ELR (cell line): Measurements from ENCODE around the gene LGALS14.
"Not testable (repeated sequence)": the region's sequence is repeated elsewhere in the genome, so short reads cannot be mapped to it uniquely, and the experiment has no call there.

Experiments used
- DNase-seq: peaks from one replicate; pipeline ENCODE4 v3.0.0-alpha.2; 2015; ENCODE audit warnings: low read depth

LGALS14 gene, protein sequence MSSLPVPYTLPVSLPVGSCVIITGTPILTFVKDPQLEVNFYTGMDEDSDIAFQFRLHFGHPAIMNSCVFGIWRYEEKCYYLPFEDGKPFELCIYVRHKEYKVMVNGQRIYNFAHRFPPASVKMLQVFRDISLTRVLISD

DNA sequence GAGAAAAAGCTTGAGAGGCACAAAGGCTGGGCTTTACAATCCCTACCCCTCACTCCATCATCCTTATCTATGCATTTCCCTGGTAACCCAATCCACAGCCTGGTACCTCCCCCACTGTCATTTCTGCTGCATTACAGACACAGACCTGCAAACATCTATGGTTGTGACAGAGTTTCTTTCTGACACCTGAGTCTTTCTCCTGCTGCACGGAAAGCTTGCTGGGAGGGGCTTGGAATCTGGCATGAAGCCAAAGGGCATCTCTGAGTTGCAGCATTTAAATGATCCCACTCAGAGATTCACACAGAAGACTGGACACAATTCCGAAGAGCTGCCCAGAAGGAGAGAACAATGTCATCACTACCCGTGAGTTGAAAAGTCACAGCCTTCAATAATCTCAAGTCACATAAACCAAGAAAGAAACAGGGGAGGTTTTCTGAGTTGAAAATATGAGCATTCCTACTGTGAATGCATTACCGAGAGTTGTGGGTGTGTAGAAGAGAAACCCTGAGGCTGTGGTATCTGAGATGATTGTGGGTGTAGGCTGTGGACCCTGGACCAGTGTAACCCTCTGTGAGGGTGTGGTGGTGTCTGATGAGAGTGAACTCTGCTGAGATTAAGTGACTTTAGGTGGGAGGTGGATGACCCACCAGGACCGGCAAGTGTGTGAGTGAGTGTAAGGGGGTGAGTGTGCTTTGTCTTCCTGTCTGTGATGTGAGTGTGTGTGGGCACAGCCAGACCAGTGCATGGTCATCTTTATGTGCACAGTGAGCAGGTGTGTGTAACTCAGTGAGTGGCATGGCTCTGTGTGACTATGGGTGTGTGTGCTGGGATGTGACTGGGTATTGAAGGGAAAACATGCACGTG, at the start of gene LGALS14:
LGALS14 (plus strand) TSS at position 301 of the 864 bp plus-strand sequence; CDS start at position 349, 48 bp downstream.
- no peak for DNase-seq

DNA sequence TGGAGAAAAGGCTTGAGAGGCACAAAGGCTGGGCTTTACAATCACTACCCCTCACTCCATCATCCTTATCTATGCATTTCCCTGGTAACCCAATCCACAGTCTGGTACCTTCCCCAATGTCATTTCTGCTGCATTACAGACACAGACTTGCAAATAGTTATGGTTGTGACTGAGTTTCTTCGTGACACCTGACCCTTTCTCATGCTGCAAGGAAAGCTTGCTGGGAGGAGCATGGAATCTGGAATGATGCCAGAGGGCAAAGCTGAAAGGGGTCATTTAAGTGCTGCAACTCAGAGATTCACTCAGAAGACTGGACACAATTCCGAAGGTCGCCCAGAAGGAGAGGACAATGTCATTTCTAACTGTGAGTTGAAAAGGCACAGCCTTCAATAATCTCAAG, 48.7 kb upstream of the LGALS14 start, which contains the start of gene LGALS16:
LGALS16 (plus strand) TSS at position 301 of the 400 bp plus-strand sequence; CDS start at position 350, 49 bp downstream.
- no peak for DNase-seq

DNA sequence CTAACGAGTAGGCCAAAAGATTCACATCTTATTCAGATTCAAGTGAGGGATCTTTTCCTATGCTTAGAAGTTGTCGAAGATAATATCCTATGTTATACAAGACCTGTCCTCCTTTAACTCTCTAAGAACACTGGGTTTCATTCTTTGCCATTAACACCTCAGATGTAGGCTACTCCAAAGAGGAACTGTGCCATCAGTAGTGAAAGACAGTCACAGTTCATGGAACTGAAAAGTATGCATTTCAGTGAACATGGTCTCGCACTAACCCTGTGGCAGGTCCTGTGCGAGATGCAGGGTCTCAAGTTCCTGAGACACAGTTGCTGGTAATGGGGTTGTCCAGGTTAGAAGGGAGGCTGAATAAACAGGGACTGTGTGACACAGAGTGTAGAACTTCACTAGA, 44.5 kb upstream of the LGALS14 start:
- DNase-seq = no peak

DNA sequence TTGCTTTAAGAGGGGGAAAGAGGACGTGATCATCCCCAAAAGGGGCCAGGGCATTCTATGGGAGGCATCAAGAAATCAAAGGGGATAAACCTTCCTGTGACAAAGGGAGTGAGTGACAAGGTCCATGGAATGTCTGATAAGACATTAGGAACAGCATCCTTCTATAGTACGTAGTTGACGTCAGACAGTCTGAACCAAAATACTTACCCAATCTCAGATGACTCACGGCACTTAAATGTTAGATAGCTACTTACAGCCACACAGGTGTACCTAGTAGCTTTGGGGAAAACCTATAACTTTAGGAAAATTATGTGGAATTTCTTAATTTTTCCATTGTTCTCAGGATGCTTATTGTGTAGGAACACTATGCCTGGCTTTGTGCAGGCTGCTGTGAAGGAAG, 43.6 kb upstream of the LGALS14 start:
- no peak for DNase-seq

DNA sequence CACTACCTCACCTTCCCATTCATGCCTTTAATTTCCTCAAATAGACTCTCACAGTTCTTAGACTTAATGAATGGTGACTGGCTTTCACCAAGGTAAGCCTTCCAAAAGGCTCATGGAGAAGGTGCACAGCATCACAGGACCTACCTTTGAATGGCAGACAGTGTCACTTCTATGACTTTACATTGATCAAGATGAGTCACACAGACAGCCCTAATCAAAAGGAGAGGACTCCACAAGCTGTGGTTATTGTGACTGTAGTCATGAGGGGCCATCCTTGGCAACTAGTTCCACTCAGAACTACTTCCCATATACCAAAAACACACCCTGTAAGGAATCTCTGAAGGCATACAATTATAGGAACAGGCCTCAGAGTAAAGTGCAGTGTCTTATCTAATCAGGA, 42.7 kb upstream of the LGALS14 start:
- no peak for DNase-seq

DNA sequence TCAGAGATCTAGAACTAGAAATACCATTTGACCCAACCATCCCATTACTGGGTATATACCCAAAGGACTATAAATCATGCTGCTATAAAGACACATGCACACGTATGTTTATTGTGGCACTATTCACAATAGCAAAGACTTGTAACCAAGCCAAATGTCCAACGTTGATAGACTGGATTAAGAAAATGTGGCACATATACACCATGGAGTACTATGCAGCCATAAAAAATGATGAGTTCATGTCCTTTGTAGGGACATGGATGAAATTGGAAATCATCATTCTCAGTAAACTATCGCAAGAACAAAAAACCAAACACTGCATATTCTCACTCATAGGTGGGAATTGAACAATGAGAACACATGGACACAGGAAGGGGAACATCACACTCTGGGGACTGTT, 34.4 kb upstream of the LGALS14 start:
- DNase-seq = not testable (repeated sequence)

DNA sequence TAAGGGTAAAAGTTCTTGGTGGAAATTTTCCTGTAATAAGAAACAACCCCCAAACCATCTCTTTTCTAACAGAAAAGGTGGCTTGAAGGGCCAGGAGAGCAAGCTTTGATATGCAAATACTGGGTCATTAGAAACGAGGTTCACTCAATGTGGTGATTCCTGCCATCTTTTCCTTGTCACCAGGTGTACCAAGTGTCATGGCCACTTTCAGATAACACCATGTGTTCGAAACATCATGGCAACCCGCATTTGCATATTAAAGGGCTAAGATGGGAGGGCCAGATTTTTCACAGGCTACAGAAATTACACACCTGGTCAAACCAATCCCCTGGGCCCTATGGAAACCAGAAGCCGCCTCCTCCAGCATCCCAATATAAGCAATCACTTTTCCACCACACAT, 33.3 kb upstream of the LGALS14 start:
- DNase-seq = no peak

DNA sequence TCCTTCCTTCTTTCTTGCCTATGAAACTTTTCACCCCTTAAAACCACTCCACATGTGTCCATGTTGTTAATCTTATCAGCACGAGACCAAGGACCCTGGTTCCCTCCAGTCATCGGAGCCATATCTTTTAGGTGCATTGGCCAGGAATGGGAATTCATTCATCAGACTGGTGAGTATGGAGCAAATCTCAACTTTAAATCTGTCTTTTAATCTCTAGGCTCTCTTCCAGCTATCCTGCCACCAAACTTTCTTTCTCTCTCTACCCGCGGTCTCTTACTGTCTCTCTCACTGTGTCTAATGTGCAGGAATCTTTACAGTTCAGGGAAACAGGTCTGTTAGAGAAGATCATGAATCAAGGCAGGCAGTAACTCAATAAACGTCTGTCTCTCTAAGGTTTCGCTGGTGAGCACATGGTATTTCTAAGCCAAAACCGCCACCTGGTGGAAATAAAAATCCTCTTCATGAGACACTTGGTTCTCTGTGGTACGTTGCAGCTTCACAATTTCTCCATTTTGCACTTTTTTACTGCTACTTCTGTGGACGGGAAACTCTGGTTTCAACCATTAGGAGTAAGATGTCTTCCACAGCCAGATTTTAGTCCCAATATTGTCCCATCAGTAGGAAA, 32.4 kb upstream of the LGALS14 start:
- DNase-seq = peak; percentile 63

DNA sequence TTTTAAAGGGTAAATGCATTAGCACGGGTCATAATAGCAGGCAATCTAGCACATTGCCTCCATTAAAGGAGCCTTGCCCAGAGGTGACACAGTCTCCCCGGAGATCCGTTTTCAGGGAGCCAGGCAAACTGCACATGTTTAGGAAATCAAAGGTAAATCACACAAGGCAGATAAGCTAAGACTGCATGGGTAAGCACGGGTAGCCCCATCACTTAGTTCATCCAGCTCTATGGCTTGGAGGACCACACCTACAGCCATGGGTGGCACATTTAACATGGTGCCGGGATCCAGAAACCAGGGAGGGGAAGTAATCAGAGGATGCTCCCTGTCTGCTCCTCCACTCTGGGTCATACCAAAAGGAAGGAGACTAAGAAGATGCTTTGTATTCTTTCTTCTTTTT, 31.8 kb upstream of the LGALS14 start:
- no peak for DNase-seq

DNA sequence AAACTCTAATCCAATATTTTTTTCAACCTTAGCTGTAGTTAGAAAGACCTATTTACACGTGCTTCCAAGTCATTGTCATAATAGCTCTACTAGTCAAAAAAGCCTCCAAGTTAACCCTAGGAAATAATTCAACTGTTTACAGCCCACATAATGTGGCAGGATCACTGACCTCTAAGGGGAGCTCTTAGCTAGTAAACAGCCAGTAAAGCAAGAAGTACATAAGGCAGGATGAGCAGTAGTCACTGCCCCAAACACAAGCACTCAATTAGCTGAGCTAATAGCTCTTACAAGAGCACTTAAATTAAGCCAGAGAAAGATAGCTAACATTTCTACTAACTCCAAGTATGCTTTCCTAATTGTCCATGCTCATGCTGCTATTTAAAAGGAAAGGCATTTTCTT, 30.4 kb upstream of the LGALS14 start:
- not testable (repeated sequence) for DNase-seq

DNA sequence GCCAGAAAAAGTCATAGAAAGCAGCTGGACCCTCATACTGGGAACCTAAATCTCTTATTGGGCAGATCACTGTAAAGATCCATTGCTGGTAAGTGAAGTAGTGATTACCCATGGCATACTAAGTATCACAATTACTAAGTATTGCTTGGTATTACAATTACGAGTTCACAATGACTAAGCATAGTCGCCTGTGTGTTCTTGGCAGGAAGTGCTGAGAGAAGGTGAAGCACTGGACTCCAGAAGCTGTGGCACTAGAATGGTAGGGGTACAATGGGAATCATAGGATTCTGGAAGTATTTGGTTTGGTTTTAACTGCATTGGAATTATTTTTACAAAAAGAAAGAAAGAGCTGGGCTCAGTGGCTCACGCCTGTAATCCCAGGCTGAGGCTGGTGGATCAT, 28.3 kb upstream of the LGALS14 start:
- DNase-seq = peak; percentile 6

DNA sequence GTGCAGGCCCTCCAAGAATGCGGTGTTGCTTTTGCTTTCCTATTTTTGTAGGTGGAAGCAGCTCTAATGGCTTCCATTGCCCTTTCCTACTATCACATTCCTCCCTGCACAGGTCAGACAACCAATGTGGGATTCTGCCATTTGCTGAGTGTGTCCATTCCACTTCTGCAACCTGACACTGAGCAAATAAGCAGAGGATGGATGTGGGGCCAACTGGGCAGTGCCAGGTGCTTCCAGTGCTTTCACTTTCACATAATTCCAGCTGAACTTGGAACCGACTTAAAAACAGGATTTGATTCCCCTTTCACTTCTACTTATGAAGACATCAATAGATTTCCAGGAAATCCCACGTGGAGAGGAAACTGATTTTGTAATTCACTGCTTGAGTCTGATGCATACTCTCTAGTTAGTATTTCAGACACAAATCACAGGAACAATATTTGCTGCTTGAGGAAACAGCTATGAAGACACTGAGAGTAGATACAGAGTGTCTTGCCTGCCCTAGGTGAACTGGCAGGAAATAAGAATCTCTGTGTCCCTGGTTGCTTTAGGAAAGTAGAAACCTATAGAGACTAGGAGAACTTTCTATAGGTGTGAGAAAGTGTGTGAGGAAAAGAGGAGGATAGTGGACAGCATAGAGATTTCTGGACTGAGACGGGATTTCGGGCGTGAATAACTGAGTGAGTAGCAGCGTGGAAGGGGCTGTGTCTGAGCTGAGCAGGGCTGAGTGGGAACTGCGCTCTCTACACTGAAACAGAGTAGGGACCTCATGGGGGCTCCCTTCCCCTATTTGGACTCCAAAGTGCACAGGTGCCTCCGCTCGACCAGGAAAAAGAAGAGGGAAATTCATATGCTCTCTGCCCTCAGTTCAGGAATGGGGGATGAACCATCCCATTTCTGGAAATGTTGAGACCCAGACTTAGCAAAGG, 26.1 kb upstream of the LGALS14 start:
- no peak for DNase-seq

DNA sequence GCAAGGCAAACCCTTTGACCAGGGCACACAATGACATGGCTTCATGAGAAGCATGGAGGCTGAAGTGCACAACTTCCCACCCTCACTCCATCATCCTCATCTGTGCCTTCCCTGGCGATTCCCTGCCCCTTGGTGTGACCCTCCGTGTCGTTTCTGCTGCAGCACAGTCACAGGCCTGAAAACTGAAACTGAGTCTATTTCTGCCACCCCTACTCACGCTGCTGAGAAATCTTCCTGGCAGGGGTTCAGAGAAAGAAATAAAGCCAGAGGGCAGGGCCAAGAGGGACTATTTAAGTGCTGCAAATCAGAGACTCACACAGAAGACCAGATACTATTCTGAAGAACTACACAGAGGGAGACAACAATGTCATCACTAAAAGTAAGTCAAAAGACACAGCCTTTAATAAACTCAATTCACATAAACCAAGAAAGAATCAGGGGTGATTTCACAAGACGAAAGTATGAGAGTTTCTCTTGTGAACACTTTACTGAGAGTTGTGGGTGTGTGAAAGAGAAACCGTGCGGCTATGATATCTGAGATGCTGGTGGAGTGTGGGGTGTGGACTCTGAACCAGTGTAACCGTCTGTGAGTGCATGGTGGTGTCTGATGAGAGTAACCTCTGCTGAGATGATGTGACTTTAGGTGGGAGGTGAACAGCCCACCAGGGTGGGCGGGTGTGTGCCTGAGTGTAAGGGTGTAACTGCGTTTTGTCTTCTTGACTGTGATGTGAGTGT, 25.1 kb upstream of the LGALS14 start:
- no peak for DNase-seq

DNA sequence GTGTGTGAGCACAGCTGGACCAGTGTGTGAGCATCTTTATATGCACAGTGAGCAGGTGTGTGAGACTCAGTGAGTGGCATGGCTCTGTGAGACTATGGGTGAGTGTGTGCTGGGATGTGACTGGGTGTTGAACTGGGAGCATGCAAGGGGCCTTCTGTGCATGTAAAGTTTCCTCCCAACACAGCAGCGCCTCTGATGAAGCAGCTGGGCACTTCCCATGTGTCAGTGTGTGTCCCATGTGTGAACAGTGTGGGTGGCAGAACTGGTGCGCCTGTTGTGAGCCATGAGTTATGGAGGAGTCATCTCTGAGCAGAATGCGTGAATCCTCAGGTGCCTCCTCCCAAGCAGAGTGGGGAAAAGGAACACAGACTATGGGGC, 24.5 kb upstream of the LGALS14 start:
- DNase-seq = no peak

DNA sequence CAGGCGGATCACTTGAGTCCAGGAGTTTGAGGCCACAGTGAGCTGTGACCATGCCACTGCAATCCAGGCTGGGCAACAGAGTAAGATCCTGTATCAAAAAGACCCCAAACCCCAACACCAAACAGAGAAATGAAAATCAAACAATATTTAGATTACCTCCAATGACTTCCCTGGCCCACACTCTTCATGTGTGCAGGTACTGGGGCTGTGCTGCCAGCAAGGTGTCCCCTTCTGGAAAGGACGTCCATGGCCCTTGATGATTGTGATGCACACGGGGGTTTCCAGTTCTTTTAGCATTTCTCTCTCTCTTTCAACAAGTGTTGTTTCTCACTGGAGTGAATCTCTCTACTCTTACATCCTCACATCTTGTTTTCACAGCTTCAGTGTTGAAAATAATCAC, 23.7 kb upstream of the LGALS14 start:
- no peak for DNase-seq

DNA sequence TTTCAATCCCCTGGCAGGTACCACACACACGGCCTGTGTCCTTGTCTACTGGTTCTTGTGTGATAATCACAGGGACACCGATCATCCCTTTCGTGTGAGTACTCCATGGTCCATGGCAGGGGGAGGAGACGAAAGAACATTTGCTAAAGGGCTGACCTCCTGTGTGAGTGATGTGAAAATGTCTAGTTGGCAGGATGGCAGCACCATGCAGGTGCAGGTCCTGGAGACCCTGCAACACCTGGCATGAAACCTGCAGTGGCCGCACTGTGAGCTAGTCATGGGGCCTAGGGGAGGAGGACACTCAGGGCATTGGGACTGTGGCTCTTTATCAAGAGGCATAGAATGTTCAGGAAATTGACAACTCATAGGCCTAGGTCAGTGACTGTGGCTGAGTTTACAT, 22.9 kb upstream of the LGALS14 start:
- DNase-seq = no peak

DNA sequence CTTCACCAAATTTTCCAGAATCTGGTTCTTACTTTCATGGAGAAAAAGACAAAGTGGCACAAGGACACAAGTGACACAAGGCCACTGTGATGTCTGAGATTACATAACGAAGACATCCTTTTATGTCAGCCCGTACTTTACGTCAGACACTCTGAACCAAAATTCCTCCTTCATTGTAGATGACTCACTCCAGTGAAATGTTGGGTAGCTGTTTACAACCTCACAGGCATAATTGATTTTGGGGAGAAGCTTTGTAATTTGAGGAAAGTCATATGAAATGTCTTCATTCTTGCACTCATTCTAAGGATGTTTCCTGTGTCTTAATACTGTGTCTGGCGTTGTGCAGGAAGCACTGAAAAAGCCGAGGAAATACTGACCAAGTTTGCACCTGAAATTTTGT, 20.0 kb upstream of the LGALS14 start:
- no peak for DNase-seq

DNA sequence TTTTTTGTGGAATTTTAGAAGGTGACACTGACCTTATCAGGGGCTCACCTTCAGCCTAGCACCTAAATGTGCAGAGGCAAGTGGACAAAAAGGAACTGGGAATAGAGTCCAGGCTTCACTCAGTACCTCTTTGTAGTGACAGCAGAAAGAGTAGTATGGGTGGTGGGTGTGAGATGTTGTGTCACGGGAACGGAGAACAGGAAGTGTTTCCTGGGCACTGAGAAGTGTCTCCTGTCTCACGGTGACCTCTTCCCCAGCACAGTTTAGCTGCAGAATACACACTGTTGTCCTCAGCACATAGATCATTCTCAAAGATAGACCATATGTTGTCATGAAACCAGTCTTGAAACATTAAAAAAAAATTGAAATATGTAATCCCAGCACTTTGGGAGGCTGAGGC, 17.5 kb upstream of the LGALS14 start:
- no peak for DNase-seq

DNA sequence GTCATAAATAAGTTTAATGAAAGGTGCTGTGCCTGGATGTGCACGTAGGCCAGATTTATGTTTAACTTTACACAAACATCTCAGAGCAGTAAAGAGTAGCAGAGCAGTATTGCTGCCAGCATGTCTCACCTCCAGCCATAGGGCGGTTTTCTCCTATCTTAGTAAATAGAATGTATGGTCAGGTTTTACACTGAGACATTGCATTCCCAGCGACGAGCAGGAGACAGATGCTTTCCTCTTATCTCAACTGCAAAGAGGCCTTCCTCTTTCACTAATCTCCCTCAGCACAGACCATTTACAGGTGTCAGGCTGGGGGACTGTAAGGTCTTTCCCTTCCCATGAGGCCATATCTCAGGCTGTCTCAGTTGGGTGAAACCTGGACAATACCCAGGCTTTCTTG, 15.6 kb upstream of the LGALS14 start:
- DNase-seq = not testable (repeated sequence)

DNA sequence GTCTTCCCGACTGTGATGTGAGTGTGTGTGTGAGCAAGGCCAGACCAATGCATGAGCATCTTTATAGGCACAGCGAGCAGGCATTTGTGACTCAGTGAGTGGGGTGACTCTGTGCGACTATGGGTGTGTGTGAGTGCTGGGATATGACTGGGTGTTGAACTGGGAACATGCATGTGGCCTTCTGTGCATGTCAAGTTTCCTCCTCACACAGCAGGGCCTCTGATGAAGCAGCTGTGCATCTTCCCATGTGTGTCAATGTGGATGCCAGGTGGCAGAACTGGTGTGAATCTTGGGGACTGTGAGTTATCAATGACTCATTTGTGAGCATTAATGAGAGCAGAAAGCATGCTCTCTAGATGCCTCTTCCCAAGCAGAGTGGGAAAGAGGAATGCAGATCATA, 12.1 kb upstream of the LGALS14 start:
- no peak for DNase-seq

DNA sequence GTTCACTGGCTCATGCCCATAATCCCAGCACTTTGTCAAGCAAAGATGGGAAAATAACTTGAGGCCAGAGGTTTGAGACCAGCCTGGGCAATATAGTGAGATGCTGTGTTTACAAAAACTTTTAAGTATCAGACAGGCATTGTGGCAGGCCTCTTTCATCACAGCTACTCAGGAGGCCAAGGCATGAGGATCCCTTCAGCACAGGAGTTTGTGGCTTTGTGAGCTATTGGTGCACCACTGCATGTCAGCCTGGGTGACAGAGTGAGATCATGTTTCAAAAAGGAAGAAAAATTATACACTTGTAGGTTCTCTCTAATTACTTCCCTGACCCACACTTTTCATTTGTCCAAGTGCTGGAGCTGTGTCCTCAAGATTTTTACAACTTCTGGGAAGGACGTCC, 11.5 kb upstream of the LGALS14 start:
- DNase-seq = no peak
